ENCODE results near the gene PTPRA. TPM values are rescaled to one million over a fixed set of nuclear protein-coding genes. Genes with fewer than 3 reads are reported as not detected.

PTPRA gene
- total and polyA plus RNA-seq, 2 of the 4 experiments (the other 2 are of a cell fraction), result 35.0 to 50.0 TPM

GRCh38 chr20:2851086-2851485, 22.2 kb upstream of the PTPRA start:
- H3K9ac ChIP-seq (ENCODE audit: low read depth, low read length), result no peak overlapping the region
- H3K23ac ChIP-seq (ENCODE audit: low read depth, low read length), result no peak overlapping the region
- no peaks in the 10 kb centered on the region for H3K9me3 ChIP-seq (ENCODE audit: control insufficient read depth, insufficient read depth, low read length)
- no peak overlapping the region for H3K4me2 ChIP-seq (ENCODE audit: low read depth, low read length)
- ATAC-seq (ENCODE audit: low read depth), result no peak
- TF ChIP-seq MXI1 (IDR thresholded peaks at IDR 0.05; ENCODE audit: borderline replicate concordance, low read depth, low read length), result no peak
- TF ChIP-seq CEBPB (IDR thresholded peaks at IDR 0.05; ENCODE audit: low read depth, low read length), result no peak
- TF ChIP-seq RCOR1 (IDR thresholded peaks at IDR 0.05; ENCODE audit: insufficient replicate concordance, low read length), result no peak
- TF ChIP-seq RAD21 (IDR thresholded peaks at IDR 0.05; ENCODE audit: low read length), result no peak
- TF ChIP-seq FOS (IDR thresholded peaks at IDR 0.05; ENCODE audit: low read depth, low read length), result no peak
- no peak for TF ChIP-seq MAFK (IDR thresholded peaks at IDR 0.05; ENCODE audit: low read depth, low read length)
- no peak for TF ChIP-seq USF2 (IDR thresholded peaks at IDR 0.05; ENCODE audit: low read depth, low read length)
- no peak for TF ChIP-seq BHLHE40 (IDR thresholded peaks at IDR 0.05; ENCODE audit: low read depth, low read length)
- no peak for TF ChIP-seq MAZ (IDR thresholded peaks at IDR 0.05; ENCODE audit: borderline replicate concordance, low read depth, low read length)
- no peak for TF ChIP-seq NFE2L2 (IDR thresholded peaks at IDR 0.05; ENCODE audit: low read depth, low read length)
- H3K36me3 ChIP-seq (ENCODE audit: control insufficient read depth, insufficient read depth, low read length), result peaks cover 2% of the 10 kb centered on the region; the same call in 1 of the 2 replicates
- H3K14ac ChIP-seq (replicated peaks; ENCODE audit: low read depth, low read length), result no peak overlapping the region
- ChIA-PET CTCF (interaction anchor here (0.9 to 1.8 kb wide), 5 partner anchors 32 to 150 kb away, joined by 3 to 7 read pairs (median 3); no protein-coding TSS in a partner anchor), POLR2A (ENCODE audit: unreplicated experiment) (no interaction called here)
- peaks cover 3% of the 10 kb centered on the region; the same call in 1 of the 2 replicates for H3K4me1 ChIP-seq (ENCODE audit: control insufficient read depth, insufficient read depth, low read length)
- no peaks in the 10 kb centered on the region; the same call in 1 of the 2 replicates for H3K9me1 ChIP-seq (ENCODE audit: insufficient read depth, low read length)
- peaks cover 3 to 38% of the 10 kb centered on the region in 2 experiments for H3K79me1 ChIP-seq (ENCODE audit: low read depth in 1 of 2, low read length in 2 of 2)
- H3K4me3 ChIP-seq (ENCODE audit: insufficient read depth, low read depth, low read length), result no peak overlapping the region
- no peak overlapping the region for H4K91ac ChIP-seq (ENCODE audit: insufficient read depth, low read depth, low read length)
- no peak overlapping the region for H2AFZ ChIP-seq (replicated peaks; ENCODE audit: low read length, poor library complexity)
- dilution Hi-C loops (cut with HindIII; ENCODE audit: low sequenced_read_pairs, unreplicated experiment), result no loop called here
- DNase-seq, result no peak
- H3K56ac ChIP-seq (ENCODE audit: extremely low read depth, insufficient read depth, low read length), result no peak overlapping the region
- no peak overlapping the region for H3K18ac ChIP-seq (ENCODE audit: low read depth, low read length)
- H2BK20ac ChIP-seq (ENCODE audit: low read depth, low read length), result no peak overlapping the region
- H2AK9ac ChIP-seq (replicated peaks; ENCODE audit: low read depth, low read length, poor library complexity), result no peak overlapping the region
- intact Hi-C loops (cut with micrococcal nuclease), result no loop called here
- H3K27me3 ChIP-seq (ENCODE audit: control insufficient read depth, insufficient read depth, low read length), result no peaks in the 10 kb centered on the region
- H4K8ac ChIP-seq (ENCODE audit: low read depth in 2 of 2, low read length in 2 of 2), result no peak overlapping the region
- no peak overlapping the region for H3K4ac ChIP-seq (ENCODE audit: low read depth, low read length)
- H4K20me1 ChIP-seq (ENCODE audit: insufficient read depth, low read length), result peaks cover 8% of the 10 kb centered on the region; the same call in 1 of the 2 replicates
- H2AK5ac ChIP-seq (ENCODE audit: low read depth, low read length), result no peak overlapping the region
- no peak overlapping the region for H3K27ac ChIP-seq (ENCODE audit: insufficient read depth, low read length)
- BruUV-seq (replicated peaks), result no TSS peak
- WGBS, 2 experiments (ENCODE audit: extremely low coverage in 2 of 2, insufficient read length in 1 of 2), result 82% methylated on average over 5 of the region's 10 CpGs; no CpG with 5 or more reads in 1 of the 2 experiments
- no peak overlapping the region for H2BK120ac ChIP-seq (ENCODE audit: low read depth, low read length)
- H2BK5ac ChIP-seq (ENCODE audit: low read depth, low read length, poor library complexity, severe bottlenecking), result no peak overlapping the region
- no peak overlapping the region for H4K5ac ChIP-seq (ENCODE audit: low read depth, low read length)
- in situ Hi-C loops (cut with MboI; ENCODE audit: low sequenced_read_pairs), result loop anchor here (5.0 kb wide), 1 partner anchor 99 kb away; no protein-coding TSS in a partner anchor
- no peak overlapping the region for H2BK15ac ChIP-seq (ENCODE audit: low read depth, low read length)

Measured in IMR-90 (cell line).